SK-N-SH (cell line): ENCODE measurements around the gene MACROD2.

ENCODE experiments used
- CTCF ChIP-seq: fragments of 200-600 bp; sonication (generic); IDR thresholded peaks from 2 replicates; pipeline ENCODE4 v1.6.1; 2017; ENCODE audit warnings: antibody characterized with exemption, mild to moderate bottlenecking, moderate library complexity
- GABPA ChIP-seq: IDR thresholded peaks from 2 replicates; pipeline ENCODE4 v1.4.0; 2012; ENCODE audit warnings: low read depth, mild to moderate bottlenecking
- POLR2AphosphoS5 ChIP-seq: IDR thresholded peaks from 2 replicates; pipeline ENCODE4 v1.6.1; 2012; ENCODE audit warnings: low read depth, low read length
- SIN3A ChIP-seq: IDR thresholded peaks from 2 replicates; pipeline ENCODE4 v1.6.1; 2012; ENCODE audit warnings: low read depth, mild to moderate bottlenecking, low read length, moderate library complexity, borderline replicate concordance

GRCh38 chr20:15072316-15072715 is 1077.0 kb downstream of the MACROD2 start:
- TF ChIP-seq POLR2AphosphoS5 (no peak), SIN3A (no peak), CTCF (no peak), GABPA (no peak)
